Limb (tissue), 2 donors: ENCODE results near the gene ENTR1.

Experiments used
- DNase-seq, 2 donors: peaks; one replicate each; pipeline ENCODE4 v3.0.0-alpha.2; 2016; ENCODE audit errors: extremely low spot score in 2 of 2

ENTR1 gene, protein sequence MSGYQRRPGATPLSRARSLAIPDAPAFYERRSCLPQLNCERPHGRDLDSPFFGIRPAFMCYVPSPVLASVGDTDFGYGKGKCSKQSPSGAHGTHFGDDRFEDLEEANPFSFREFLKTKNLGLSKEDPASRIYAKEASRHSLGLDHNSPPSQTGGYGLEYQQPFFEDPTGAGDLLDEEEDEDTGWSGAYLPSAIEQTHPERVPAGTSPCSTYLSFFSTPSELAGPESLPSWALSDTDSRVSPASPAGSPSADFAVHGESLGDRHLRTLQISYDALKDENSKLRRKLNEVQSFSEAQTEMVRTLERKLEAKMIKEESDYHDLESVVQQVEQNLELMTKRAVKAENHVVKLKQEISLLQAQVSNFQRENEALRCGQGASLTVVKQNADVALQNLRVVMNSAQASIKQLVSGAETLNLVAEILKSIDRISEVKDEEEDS

DNA sequence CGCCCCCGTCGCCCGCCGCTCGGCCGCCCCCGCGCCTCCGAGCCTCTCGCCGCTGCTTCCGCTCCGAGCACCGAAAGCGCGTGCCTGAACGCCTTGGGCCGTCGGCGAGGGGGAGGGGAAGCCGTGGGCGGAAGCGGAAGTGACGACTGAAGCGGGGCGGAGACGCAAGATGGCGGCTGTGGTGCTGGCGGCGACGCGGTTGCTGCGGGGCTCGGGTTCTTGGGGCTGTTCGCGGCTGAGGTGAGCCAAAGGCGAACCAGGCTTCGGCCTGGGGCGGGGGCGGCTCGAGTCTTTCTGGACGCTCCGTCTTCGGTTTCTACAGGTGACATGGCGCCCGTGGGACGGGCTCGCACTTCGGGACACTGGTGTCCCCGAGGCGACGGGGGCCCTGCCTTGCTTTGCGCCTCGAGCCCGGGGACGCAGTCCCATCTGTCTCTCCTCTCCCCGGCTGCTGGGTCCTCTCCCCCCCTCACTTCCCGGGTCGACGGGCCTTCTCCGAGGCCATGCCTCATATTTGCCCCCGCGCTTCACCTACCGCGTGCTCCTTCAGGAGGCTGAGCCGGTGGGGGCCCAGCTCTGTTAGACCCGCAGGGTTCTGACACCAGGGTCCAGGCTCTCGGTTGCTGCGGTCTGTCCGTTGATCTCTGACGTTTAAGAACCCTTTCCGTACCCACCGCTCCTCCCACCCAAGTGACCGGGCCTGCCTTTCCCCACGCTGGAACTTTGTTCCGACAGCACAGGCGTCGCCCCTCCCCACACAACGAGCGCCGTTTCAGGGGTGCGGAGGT is at the start of gene ENTR1, which contains the start of gene PMPCA:
Gene ENTR1, minus strand, starts transcription at position 115 of the 788 bp plus-strand sequence. CDS start 217 bp downstream, outside the sequence.
Gene PMPCA, plus strand, starts transcription at position 159 of the 788 bp plus-strand sequence. Its CDS starts 11 bp downstream, at position 170.
- DNase-seq: peak; percentile 87 to 96

DNA sequence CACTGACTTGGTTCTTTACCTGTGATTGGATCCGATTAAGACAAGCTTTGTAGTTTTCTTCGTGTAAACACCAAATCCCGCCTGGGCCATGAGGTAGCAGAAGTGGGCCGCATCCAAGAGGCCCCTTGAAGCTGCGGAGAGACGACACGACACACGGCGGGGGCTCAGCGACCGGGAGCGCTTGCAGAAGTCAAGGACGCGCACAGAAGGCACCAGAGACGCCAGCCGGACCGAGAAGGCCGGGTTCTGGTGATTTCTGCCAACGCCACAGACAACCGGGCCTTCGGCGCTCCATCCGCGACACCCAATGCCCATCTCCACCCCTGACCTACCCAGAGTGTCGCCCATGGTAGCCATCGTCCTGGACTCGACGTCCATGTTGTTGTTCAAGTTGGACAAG is 49.0 kb upstream of the ENTR1 start:
- DNase-seq: no peak

DNA sequence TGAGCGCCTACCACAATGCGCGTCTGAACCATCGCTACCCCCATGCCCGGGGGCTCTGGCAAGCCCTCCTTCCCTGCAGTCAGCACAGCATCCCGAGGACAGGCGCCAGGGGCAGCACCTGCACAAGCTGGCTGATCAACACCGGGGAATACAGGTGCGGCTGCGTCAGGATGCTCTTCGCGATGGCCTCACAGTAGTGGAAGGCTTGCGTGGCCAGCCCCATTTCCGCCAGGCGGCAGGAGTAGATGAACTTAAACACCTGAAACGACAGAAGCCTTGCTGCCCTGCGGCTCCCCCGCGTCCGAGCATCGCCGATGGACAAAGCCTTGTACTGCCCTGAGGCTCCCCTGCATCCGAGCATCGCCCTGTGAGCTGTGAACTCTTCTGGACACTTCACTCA is 46.9 kb upstream of the ENTR1 start:
- no peak for DNase-seq

DNA sequence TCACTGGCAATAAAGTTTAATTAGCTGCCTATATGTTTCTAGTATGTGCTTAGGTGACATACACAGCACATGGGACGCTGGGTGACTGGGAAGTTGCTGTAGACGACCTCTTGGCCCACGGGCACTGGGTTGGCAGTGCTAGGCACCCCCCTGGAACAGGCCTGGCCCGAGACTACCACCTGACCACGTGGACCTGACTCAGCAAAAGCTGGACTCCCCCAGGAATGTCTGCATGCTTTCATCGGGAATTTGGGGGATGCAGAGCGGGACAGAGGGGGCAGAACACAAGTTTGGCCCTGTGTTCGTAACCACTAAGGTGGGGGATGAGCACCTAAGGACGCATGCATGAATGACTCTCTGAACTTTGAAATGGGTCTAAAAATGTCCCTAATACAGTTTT is 45.8 kb upstream of the ENTR1 start:
- DNase-seq: no peak

DNA sequence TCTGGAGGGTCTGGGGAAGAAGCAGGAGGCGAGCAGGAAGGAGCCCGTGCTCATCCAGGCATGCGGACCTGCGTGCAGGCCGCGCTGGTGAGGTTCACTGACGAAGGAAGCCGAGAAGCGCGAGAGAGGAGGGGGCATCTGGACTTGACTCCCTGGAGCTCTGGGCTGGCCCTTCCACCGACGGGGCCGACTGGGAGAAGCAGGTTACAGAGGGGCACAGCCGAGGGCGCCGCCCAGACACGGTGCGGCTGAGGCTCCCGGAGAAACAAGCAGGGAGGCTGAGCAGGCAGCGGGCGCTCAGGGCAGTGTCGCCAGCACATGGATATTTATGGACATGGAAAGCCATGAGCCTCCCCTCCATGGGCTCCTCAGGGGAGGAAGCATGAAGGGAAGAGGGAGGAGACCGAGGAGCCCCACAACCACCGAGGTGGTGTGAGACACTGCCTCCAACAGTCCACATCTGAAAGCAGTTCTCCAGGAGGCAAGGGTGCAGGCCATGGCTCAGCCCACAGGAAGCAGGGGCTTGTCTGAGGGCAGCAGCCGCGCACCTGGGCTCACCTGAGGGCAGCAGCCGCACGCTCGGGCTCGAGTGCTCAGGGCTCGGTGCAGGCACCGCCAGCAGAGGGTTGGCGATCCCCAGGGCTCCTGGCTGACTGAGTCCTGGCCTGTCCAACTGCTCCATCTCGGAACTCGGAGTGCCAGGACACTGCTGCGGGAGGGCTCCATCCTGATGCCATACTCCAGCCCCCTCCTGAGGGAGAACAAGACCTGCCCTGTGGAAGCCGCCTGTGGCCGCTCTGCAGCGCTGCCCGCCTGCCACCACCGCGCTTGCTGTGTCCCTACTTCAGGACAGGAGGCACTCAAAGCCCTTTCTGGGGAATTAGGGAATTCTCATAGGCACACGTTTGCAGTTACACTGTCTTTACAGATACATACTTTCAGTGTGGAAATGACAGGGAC is 44.9 kb upstream of the ENTR1 start:
- no peak for DNase-seq

DNA sequence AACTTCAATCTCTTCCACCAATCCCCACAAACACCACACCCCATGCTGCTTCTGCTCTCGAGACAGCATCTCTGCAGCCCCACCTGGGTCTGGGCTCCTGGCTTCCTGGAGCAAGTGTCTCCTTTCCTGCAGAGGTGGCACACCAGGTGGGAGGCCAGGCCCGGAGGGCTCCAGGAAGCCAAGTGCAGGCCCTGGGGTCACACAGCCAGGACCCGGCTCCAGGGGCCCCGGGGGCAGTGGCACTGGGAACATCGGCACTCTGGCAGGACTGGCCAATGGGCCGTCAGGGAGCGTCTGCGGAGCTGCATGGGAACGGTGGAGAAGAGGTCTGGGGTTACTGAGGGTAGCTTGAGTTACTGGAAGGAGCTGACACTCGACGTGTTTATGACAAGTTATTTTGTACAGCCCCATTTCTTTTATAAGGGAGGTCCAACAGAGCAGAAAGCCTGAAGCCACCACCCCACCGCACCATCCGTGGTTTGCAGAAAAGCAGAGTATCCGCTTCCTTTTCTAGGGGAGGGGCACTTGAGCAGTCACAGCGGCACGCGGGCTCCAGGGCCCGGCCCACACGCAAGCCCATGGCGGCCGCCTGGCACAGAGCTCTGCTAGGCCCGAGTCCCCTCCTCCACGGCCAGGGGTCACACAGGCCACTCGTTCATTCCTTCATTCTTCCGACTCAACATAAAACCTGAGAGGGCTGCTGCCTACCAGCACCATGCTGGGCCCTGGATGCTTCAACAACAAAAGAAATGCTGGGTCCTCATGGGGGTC is 43.8 kb upstream of the ENTR1 start:
- no peak for DNase-seq

DNA sequence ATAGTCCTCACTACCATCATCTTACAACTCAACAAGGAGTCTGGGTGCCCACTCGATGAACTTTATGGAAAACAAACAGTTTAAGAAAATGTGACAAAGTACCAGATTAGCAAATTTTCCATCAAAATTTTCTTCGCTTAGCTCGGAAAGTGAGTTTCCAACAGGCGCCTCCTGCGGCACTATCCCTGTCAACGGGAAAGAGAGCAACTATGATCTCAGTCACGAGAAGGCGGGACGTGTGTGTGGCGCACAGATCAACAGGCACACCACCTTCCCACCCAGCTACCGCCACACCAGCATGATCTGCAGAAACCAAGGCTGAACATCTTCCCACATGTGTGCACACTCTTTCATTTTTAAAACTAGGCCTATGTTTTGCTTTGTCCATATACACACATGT is 42.9 kb upstream of the ENTR1 start:
- no peak for DNase-seq

DNA sequence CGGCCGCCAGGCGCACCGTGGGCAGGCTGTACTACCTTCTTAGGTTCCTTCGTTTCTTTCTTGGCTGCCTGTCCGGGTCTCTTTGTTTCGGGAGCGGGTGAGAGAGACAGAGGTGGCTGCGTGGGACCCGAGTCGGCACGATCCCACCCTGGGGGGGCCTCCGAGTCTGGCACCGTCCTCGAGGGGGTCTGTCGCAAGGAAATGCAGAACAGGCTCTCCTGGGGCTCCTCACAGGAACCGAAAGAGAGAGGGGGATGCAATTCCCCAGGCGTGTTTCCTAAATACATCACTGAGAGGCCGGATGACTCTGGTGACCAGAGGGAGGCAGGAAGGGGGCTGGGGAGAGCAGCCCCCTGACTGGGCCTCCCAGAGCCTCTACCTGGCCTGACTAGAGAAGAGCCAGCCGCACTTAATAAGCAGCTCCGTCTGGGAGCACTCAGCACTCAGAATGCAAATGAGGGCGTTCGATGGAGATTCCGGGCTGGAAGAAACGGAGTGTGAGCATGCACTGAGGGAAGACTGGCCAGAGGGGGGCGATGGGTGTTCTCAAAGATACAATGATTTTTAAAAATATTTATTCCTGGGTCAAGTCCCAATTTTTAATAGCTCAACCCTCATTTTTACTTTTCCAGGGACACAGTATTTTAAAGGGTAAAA is 40.9 kb upstream of the ENTR1 start:
- no peak for DNase-seq

DNA sequence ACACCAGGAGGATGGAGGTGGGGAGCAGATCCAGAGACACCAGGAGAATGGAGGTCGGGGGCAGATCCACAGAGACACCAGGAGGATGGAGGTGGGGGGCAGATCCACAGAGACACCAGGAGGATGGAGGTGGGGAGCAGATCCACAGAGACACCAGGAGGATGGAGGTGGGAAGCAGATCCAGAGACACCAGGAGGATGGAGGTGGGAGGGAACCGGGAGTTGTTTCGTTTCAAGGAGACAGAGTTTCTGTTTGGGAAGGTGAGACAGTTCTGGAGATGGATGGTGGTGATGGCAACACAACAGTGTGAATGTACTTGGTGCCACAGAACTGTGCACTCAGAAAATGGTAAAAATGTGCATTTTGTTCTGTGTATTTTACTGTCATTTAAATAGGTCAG is 38.2 kb upstream of the ENTR1 start:
- no peak for DNase-seq

DNA sequence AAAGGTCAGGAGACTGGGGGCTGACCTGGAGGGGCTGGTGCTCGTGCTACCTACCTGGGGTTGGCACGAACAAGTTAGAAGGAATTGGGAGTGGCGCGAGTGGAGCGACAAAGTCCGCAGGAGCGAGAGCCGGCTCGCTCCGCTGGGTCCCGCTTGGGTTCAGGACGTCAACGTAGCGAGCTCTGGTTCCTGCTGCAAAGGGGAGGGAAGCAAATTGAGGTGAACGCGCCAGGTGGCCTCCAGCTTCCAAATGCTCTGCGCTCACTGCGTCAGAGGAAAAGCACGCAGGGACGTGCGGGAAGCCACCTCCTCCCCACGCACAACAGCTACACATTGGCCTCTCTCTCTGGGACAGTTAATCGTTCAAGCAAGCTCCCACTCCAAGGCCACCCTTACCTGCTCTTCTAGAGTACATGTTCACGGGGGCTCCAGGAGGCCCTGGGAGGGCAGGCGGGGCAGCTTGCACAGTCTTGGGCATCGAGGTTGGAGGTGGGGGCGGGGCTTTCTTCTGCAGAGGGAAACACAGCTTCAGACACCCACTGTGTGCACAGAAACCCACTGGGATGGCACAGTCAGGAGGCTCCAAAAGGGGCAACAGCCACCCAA is 36.9 kb upstream of the ENTR1 start:
- DNase-seq: no peak

DNA sequence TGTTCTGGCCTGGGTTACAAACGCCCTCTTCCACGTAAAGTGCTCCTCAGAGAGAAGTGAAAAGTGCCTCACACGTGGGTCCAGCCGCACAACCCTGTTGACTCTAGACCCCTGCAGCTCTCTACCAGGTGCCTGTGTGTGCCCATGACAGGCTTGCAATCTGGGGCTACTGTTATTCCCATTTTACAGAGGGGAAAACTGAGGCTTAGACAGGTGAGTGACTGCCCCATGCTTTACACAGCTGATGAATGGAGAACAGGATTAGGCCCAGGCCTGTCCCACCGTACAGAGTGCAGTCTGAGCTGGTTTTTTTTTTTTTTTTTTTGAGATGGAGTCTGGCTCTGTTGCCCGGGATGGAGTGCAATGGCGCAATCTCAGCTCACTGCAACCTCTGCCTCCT is 35.4 kb upstream of the ENTR1 start:
- DNase-seq: no peak

DNA sequence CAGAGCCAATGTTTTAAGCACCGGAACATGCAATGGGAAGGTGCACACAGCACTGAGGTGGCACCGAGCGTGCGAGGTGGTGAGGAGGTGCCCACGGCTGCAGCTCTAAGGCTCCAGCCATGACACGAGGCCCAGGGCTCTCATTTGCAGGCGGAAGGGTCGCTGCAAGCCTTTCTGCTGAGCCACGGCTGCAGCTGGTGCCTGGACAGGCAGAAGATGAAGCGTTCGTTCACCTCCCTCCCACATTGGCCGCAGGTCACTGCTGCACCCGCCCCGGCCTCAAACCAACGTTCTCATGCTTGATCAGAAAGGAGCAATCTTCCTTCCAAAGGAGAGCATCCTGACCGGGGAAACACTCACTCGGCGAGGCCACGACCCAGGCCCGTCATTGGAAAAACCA is 33.7 kb upstream of the ENTR1 start:
- no peak for DNase-seq

DNA sequence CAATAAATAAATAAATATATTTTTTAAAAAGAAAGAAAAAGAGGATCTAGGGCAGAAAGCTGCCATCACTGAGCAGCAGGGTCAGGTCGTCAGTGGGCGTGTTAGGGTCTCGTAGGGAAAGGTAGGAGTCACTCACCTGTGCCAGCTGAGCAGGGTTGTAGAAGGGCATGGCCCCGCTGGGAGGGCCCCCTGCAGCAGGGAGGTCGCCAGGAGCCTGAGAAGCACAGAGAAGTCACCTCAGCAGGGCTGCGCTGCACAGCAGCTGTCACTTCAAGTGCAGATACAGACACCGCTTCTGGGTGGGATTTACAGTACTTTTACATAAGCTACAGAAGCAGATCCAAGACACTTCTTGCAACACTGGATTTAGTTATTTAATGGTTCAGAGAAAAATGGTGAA is 33.3 kb upstream of the ENTR1 start:
- no peak for DNase-seq

DNA sequence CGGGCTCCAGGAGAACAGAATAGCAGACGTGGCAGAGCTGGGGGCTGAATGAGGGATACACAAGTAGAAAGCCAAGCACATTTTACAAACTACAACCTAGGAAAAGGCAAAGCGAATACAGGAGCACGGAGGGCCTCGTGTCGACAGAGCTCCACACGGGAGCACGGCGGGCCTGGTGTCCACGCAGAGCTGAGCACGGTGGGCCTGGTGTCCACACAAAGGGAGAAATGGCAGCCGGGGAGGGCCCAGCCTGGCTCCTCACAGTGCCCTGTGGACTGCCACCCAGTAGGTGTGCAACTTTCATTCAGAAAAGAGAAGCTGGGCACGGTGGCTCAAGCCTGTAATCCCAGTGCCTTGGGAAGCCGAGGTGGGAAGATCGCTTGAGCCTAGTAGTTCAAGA is 32.7 kb upstream of the ENTR1 start:
- no peak for DNase-seq

DNA sequence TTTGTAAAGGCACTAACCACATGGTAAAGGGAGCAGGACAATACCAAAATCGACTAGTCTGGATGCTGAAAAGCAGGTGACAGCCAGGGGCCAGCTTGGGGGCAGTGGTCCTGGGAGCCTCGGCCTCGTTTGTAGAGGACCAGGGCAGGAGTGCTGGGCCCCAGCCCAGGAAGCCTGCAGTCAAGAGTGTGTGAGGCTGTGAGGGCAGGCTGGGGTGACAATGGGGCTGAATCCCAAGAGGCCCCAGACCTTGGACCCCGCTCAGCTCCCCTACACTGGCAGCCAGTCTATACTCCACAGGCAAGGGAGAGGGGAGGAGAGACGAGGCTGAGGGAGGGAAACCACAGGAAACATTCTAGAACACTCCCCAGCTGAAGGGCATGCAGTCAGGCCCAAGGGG is 31.9 kb upstream of the ENTR1 start:
- DNase-seq: no peak

DNA sequence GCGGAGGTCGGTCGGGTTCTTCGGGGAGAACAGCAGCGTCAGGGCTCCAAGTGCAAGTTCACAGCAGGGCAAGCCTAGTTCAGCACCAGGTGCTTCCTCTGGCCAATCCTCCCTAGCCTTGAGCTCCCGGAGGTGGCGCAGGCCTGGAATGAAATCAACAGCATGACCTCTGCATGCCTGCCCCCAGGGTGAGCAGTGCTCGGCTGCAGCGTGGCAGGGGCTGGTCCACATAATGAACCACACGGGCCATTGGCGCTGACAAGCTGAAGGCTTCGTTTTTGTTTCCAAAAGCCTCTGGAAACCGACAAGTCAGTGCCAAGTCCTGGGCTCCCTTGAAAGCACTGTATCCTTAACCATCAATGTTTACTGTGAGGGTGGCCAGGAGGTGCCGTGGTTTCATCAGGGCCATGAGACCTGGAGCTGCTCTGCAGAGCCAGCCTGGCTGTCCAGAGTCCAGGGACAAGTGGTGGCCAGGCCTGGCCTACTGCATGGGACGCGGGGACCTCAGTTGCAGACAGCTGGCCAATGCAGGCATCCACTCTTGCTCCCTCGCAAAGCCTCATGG is 31.3 kb upstream of the ENTR1 start:
- DNase-seq: no peak

DNA sequence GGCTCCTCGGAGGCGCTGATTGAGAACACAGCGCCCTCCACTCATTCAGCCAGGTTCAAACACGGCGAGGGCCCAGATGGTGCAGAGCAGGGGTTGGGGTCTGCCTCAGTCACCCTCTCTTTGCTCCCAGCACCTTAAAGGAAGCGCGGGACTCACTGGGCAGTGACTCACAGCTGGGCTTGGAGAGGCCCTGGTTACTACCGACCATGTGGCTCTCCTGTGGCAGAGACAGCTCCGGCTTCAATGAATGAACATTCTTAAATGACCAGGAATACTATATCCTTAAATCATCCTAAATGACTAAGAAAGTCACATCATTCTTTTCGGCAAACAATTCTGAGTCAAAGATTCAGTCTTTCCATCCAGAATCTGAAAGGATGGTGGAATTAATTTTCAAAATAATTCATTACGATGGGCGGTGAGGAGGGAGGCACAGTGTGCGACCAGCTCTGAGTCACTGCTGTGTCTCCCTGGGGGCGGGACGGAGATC is 30.8 kb upstream of the ENTR1 start:
- DNase-seq: no peak

DNA sequence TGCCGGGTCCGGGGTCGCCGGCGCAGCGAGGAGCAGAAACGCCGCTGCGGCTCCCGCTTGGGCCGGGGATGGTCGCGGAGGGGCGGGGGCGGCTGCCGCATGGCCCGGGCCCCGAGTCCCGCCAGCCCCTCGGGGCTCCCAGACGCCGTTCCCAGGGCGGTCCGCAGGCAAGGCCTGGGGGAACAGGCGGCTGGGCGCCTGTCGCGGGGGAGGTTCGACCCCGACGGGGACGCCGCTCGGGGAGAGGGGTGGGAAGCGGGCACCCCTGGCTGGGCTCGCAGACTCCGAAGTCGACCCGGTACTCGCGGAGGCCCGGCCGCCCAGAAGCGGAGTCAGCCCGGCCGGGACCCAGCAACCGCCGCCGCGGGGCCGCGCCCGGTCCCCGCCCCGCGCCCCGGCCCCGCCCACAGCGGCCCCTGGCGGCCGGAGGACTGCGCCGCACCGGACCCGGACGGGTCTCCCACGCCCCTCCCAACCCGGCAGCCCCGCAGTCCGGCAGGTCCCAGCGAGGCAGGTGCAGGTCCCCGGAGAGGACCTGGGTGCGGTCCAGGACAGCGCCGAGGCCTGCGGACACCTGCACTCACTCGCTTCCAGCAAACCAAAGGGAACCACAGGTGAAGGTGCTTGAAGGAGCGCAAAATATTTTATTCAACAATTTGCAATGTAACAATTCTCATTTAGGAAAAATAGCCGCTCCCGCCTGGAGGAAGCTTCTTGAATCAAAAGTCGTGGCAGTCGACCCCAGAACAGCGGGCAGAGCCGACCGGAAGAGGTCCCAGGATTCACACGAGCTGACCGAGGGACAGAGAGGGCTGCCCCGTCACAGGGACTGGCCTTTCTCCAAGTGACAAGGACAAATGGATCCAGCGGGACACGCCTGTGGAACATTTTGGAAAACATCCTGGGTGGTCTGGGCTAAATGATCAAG is 29.3 kb upstream of the ENTR1 start, which contains the start of gene INPP5E:
Gene INPP5E, minus strand, starts transcription at position 365 of the 928 bp plus-strand sequence. CDS start 426 bp downstream, outside the sequence.
- DNase-seq: peak; percentile 53 to 93
